Keratinocyte (primary cell): Measurements from ENCODE around the gene USP16.

Experiments
- CTCF ChIP-seq, 3 experiments: IDR thresholded peaks in 1 of 3; conservative IDR thresholded peaks in 1 of 3; optimal IDR thresholded peaks in 1 of 3; 2 replicates in 2 of 3; 3 replicates in 1 of 3; pipeline versions ENCODE3 to v1.5.1; 2011; ENCODE audit warnings: low read length in 3 of 3, mild to moderate bottlenecking in 3 of 3, moderate library complexity in 2 of 3, control low read depth in 1 of 3, inconsistent platforms in 1 of 3; ENCODE audit not compliant: insufficient read depth in 2 of 3; ENCODE audit errors: extremely low read depth in 1 of 3
- EZH2 ChIP-seq: IDR thresholded peaks from one replicate; pipeline ENCODE4 v1.6.1; 2012; ENCODE audit warnings: inconsistent platforms, mild to moderate bottlenecking, low read length, moderate library complexity

GRCh38 chr21:29075706-29076466 is 51.4 kb downstream of the USP16 start:
- TF ChIP-seq CTCF (optimal IDR thresholded peaks at IDR 0.05 in 1 of 3, IDR thresholded peaks at IDR 0.05 in 1 of 3, conservative IDR thresholded peaks at IDR 0.05 in 1 of 3; ENCODE audit: extremely low read depth in 1 of 3, insufficient read depth in 2 of 3, low read length in 3 of 3) (no peak), EZH2 (no peak)
